ENCODE results near the gene DLGAP1.

DNA sequence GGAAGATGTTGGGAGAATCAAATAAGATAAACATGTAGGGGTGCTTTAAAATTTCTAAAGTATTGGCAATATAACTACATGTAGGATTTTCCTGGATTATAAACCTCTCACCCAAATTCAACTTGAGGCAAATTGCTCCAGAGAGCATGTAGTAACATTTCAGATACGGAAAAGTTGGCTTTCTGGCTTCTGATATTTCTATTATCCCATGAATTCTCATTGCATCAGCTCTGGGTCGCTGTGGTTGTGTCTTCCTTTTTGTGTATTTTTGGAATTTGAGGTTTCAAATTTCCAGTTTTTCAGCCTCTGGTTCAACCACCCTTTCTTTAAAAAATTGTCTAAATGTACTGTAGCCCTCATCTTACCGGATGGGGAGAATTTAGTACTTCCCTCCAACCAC, 972.8 kb downstream of the DLGAP1 start:
- TF ChIP-seq, protein P1, sequence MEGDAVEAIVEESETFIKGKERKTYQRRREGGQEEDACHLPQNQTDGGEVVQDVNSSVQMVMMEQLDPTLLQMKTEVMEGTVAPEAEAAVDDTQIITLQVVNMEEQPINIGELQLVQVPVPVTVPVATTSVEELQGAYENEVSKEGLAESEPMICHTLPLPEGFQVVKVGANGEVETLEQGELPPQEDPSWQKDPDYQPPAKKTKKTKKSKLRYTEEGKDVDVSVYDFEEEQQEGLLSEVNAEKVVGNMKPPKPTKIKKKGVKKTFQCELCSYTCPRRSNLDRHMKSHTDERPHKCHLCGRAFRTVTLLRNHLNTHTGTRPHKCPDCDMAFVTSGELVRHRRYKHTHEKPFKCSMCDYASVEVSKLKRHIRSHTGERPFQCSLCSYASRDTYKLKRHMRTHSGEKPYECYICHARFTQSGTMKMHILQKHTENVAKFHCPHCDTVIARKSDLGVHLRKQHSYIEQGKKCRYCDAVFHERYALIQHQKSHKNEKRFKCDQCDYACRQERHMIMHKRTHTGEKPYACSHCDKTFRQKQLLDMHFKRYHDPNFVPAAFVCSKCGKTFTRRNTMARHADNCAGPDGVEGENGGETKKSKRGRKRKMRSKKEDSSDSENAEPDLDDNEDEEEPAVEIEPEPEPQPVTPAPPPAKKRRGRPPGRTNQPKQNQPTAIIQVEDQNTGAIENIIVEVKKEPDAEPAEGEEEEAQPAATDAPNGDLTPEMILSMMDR (IDR thresholded peaks at IDR 0.05; ENCODE audit: insufficient read depth, low read length): no peak
- TF ChIP-seq POLR2AphosphoS5 (IDR thresholded peaks at IDR 0.05; ENCODE audit: low read depth): no peak

All from HL-60 (cell line).